Measurements from ENCODE around the gene SCIMP. TPM values are rescaled to one million over a fixed set of nuclear protein-coding genes. Genes with fewer than 3 reads are reported as not detected.

SCIMP gene
- total and polyA plus RNA-seq, 3 donors from 2014 or later = 0.39 to 2.5 (median 0.50) TPM

- Histone ChIP-seq H3K27me3 (no peaks in the 10 kb centered on the region), H3K4me3 (no peak overlapping the region), H3K9me3 (no peaks in the 10 kb centered on the region), H3K36me3 (ENCODE audit: low read depth, missing control alignments) (no peaks in the 10 kb centered on the region), H3K27ac (no peak overlapping the region), H3K4me1 (peaks cover 2% of the 10 kb centered on the region)
- 71 to 79% methylated on average over 6 of the region's 6 CpGs for WGBS, 2 donors
- DNase-seq = no peak
- intact Hi-C loops (cut with DNase I; ENCODE audit: low total_unique reads) = no loop called here
- TF ChIP-seq POLR2A (IDR thresholded peaks at IDR 0.05) (no peak), CTCF (IDR thresholded peaks at IDR 0.05) (no peak)
Measured at GRCh38 chr17:5272322-5272721, 37.7 kb upstream of the SCIMP start.

GRCh38 chr17:5269241-5269960 lies 34.7 kb upstream of the SCIMP start:
- WGBS, 2 donors = 77 to 80% methylated on average over 4 of the region's 4 CpGs
- Histone ChIP-seq H3K4me3 (no peak overlapping the region), H3K27ac (no peak overlapping the region), H3K27me3 (no peaks in the 10 kb centered on the region), H3K4me1 (no peaks in the 10 kb centered on the region), H3K36me3 (ENCODE audit: low read depth, missing control alignments) (no peaks in the 10 kb centered on the region), H3K9me3 (no peaks in the 10 kb centered on the region)
- TF ChIP-seq POLR2A (IDR thresholded peaks at IDR 0.05) (no peak), CTCF (IDR thresholded peaks at IDR 0.05) (no peak)
- DNase-seq = no peak
- intact Hi-C loops (cut with DNase I; ENCODE audit: low total_unique reads) = no loop called here

- no peak overlapping the region for H3K4me3 ChIP-seq
- no peaks in the 10 kb centered on the region for H3K9me3 ChIP-seq
- intact Hi-C loops (cut with DNase I; ENCODE audit: low total_unique reads) = no loop called here
- WGBS, 2 donors = 67 to 80% methylated on average over 3 of the region's 3 CpGs
- H3K27ac ChIP-seq = no peak overlapping the region
- H3K36me3 ChIP-seq (ENCODE audit: low read depth, missing control alignments) = no peaks in the 10 kb centered on the region
- TF ChIP-seq CTCF (IDR thresholded peaks at IDR 0.05) = no peak
- TF ChIP-seq POLR2A (IDR thresholded peaks at IDR 0.05) = no peak
- H3K27me3 ChIP-seq = no peaks in the 10 kb centered on the region
- no peaks in the 10 kb centered on the region for H3K4me1 ChIP-seq
- no peak for DNase-seq
Measured at GRCh38 chr17:5264893-5265292, 30.2 kb upstream of the SCIMP start.

GRCh38 chr17:5263441-5263840 lies 28.8 kb upstream of the SCIMP start:
- intact Hi-C loops (cut with DNase I; ENCODE audit: low total_unique reads) = no loop called here
- no peaks in the 10 kb centered on the region for H3K36me3 ChIP-seq (ENCODE audit: low read depth, missing control alignments)
- 90 to 91% methylated on average over 6 of the region's 6 CpGs for WGBS, 2 donors
- no peaks in the 10 kb centered on the region for H3K4me1 ChIP-seq
- DNase-seq = no peak
- peak overlapping the region in 1 of 2 donors; percentile 21 for H3K27ac ChIP-seq
- H3K27me3 ChIP-seq = no peaks in the 10 kb centered on the region
- TF ChIP-seq POLR2A (IDR thresholded peaks at IDR 0.05) (no peak), CTCF (IDR thresholded peaks at IDR 0.05) (no peak)
- no peak overlapping the region for H3K4me3 ChIP-seq
- H3K9me3 ChIP-seq = no peaks in the 10 kb centered on the region

GRCh38 chr17:5262416-5262991 lies 27.8 kb upstream of the SCIMP start:
- DNase-seq = no peak
- Histone ChIP-seq H3K36me3 (ENCODE audit: low read depth, missing control alignments) (no peaks in the 10 kb centered on the region), H3K27me3 (no peaks in the 10 kb centered on the region), H3K27ac (peak overlapping the region; percentile 24 to 64), H3K4me1 (no peaks in the 10 kb centered on the region), H3K9me3 (no peaks in the 10 kb centered on the region), H3K4me3 (no peak overlapping the region)
- intact Hi-C loops (cut with DNase I; ENCODE audit: low total_unique reads) = no loop called here
- WGBS, 2 donors = 40 to 52% methylated on average over 2 of the region's 2 CpGs
- TF ChIP-seq POLR2A (IDR thresholded peaks at IDR 0.05) (no peak), CTCF (IDR thresholded peaks at IDR 0.05) (no peak)

Measured in testis (tissue), 3 donors.